Upper lobe of left lung (tissue), 6 donors: ENCODE data around the gene FRMPD4. TPM values are rescaled to one million over a fixed set of nuclear protein-coding genes. Genes with fewer than 3 reads are reported as not detected.

Experiments
- ATAC-seq, 2 donors: fragments of 200-7000 bp; cut with Tn5 transposase; one replicate each; pipeline ENCODE4 v1.9.1; 2022; ENCODE audit warnings: mild to moderate bottlenecking in 2 of 2, moderate library complexity in 2 of 2; ENCODE audit not compliant: low FRiP score in 2 of 2
- DNase-seq, 2 donors: peaks; one replicate each; pipeline ENCODE4 v3.0.0-alpha.2; 2019 to 2020
- H3K27ac ChIP-seq, 4 donors: fragments of 200-600 bp; sonication (generic); one replicate each; pipeline ENCODE4 v1.5.1; 2016 to 2019
- H3K27me3 ChIP-seq, 4 donors: fragments of 200-600 bp; sonication (generic); one replicate each; pipeline ENCODE4 v1.5.1; 2017 to 2019
- H3K36me3 ChIP-seq, 4 donors: fragments of 200-600 bp; sonication (generic); one replicate each; pipeline ENCODE4 v1.5.1; 2016 to 2019
- H3K4me1 ChIP-seq, 4 donors: fragments of 200-600 bp; sonication (generic); one replicate each; pipeline ENCODE4 v1.5.1; 2018 to 2019
- H3K4me3 ChIP-seq, 4 donors: fragments of 200-600 bp; sonication (generic); one replicate each; pipeline ENCODE4 v1.5.1; 2017 to 2019; ENCODE audit warnings: mild to moderate bottlenecking in 2 of 4, moderate library complexity in 1 of 4
- H3K9me3 ChIP-seq, 4 donors: fragments of 200-600 bp; sonication (generic); one replicate each; pipeline ENCODE4 v1.5.1; 2018 to 2019
- CTCF ChIP-seq, 6 experiments: fragments of 450-650 bp in 4 of 6; fragments of 200-600 bp in 2 of 6; sonication (generic) in 2 of 6; IDR thresholded peaks; one replicate each; pipeline ENCODE4 v1.5.1; 2016 to 2019; ENCODE audit warnings: antibody characterized with exemption in 6 of 6
- EP300 ChIP-seq, 4 donors: sonication (generic); formaldehyde crosslinking; IDR thresholded peaks; one replicate each; pipeline ENCODE4 v1.5.1; 2017; ENCODE audit warnings: antibody characterized with exemption in 4 of 4, control low read depth in 2 of 4
- POLR2A ChIP-seq, 4 donors: fragments of 450-650 bp; IDR thresholded peaks; one replicate each; pipeline ENCODE4 v1.5.1; 2016 to 2017; ENCODE audit warnings: antibody characterized with exemption in 4 of 4, mild to moderate bottlenecking in 2 of 4
- POLR2AphosphoS5 ChIP-seq, 2 donors: sonication (generic); formaldehyde crosslinking; IDR thresholded peaks; one replicate each; pipeline ENCODE4 v1.5.1; 2017; ENCODE audit warnings: antibody characterized with exemption in 2 of 2
- WGBS, 2 donors: methylation state at CpG; one replicate each; pipeline ENCODE4 v1.1.5; 2017 to 2018; 5-methylcytosine and 5-hydroxymethylcytosine counted together
- total RNA-seq, 6 donors: library from RNA; depleted of rRNA in 4 of 6; stranded (reverse); fragments of >200 nt in 4 of 6; gene quantifications; one replicate each; pipeline versions ENCODE4 v1.1.0 to v1.2.1, GENCODE V29; 2016 to 2021
- donor health status: DM: no; HTN: no; CAD: no; lungs with moderate emphysema.
- donor health status: DM: no; HTN: yes; CAD: no; lungs with severe emphysema.

Gene FRMPD4
- total RNA-seq, 6 donors from 2014 or later: 0.03 to 0.15 (median 0.10) TPM; not detected in 2

DNA sequence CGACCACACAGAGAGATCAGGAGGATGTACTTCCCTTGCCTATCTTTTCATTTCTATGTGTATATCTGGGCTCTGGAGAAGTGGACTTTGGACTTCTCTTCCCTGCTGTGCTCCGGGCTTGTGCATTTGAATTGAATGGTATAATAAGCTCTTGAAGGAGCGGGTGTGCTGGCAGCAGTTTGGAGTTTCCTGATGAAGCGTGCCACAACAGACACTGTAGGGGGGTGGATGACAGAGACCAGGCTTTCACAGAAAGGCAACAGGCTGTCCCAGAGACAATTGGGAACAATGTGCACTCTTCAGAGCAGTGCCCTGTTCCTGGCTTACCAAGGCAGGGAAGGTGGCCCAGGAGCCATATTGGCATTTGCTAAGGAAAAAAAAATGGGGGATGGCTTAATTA, 170.1 kb downstream of the FRMPD4 start:
- no peaks in the 10 kb centered on the region for H3K4me1 ChIP-seq
- WGBS, 2 donors: 71 to 80% methylated on average over 2 to 4 of the region's 4 CpGs
- H3K27ac ChIP-seq: no peak overlapping the region
- H3K4me3 ChIP-seq: no peak overlapping the region
- H3K27me3 ChIP-seq: no peaks in the 10 kb centered on the region
- H3K9me3 ChIP-seq: no peaks in the 10 kb centered on the region
- no peaks in the 10 kb centered on the region for H3K36me3 ChIP-seq
- TF ChIP-seq POLR2AphosphoS5 (IDR thresholded peaks at IDR 0.05) (no peak), EP300 (IDR thresholded peaks at IDR 0.05) (no peak), POLR2A (IDR thresholded peaks at IDR 0.05) (no peak), CTCF (IDR thresholded peaks at IDR 0.05) (no peak)
- ATAC-seq: no peak
- no peak for DNase-seq

DNA sequence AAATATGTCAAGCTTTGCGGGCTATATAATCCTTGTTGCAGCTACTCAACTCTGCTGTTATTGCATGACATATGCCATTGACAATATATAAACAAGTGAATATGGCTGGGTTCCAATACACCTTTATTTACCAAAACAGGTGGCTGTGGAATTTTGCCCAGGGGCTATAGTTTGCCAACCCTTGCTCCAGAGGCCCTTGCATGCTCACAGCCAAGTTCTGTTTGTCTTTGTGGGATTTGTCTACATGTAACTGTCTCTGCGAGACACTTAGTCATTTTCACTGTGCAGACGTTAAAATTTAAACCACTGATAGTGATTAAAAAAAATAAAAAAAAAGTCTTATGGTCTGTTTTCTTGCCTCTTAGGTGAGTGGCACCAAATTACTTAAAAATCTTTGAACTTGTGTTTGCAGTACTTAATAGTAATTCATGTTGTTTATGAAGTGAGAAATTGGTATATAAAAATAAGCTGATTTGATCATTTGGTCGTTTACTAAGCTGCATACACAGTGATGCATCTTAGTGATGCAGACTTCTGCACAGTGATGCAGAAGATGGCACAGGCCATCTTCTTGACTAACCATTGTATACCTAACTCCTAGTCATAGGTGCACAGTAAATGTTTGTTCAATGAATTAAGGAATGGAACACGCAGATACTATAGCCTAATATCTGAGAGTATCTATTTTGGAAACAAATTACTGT, 170.9 kb downstream of the FRMPD4 start:
- 55 to 78% methylated on average over 4 to 5 of the region's 5 CpGs for WGBS, 2 donors
- Histone ChIP-seq H3K4me1 (no peaks in the 10 kb centered on the region), H3K27ac (no peak overlapping the region), H3K9me3 (no peaks in the 10 kb centered on the region), H3K36me3 (no peaks in the 10 kb centered on the region), H3K4me3 (no peak overlapping the region), H3K27me3 (no peaks in the 10 kb centered on the region)
- TF ChIP-seq CTCF (IDR thresholded peaks at IDR 0.05) (no peak), POLR2A (IDR thresholded peaks at IDR 0.05) (no peak), EP300 (IDR thresholded peaks at IDR 0.05) (no peak), POLR2AphosphoS5 (IDR thresholded peaks at IDR 0.05) (no peak)
- no peak for DNase-seq
- ATAC-seq: no peak

DNA sequence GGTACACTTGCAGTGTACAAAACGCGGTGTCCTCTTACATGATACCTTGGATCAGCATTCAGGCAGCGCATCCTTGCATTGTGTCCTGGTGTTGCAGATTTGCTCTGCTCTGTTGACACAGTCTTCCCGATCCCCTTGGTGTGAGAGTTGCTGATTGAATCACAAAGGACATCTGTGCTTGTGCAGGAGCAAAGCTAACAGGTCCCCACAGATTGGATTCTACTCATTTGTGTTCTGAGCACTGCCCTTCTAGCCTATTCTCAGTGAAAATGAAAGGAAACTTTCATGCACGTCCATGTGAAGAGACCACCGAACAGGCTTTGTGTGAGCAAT, 171.4 kb downstream of the FRMPD4 start:
- DNase-seq (no peak), ATAC-seq (no peak)
- WGBS, 2 donors: 55 to 60% methylated on average over 2 to 6 of the region's 6 CpGs

DNA sequence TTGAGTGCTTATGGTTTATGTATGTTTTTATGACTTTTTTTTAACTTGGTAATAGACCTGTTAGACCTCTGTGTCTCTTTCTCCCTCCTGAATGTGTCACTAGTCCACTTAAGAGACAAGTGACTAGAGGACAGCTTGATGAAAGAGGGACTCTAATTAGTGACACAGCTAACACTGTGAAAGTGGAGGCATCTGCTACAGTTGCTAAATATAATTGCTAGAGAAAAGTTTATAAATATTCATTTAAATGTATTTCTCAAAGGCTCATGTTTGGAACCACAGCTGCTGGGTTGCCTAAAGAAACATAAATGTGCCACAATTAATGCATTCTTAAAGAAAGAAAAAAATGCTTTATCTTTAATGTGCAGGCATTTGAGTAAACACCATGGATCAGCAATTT, 176.4 kb downstream of the FRMPD4 start:
- H3K27me3 ChIP-seq: no peaks in the 10 kb centered on the region
- H3K27ac ChIP-seq: no peak overlapping the region
- TF ChIP-seq POLR2A (IDR thresholded peaks at IDR 0.05) (no peak), POLR2AphosphoS5 (IDR thresholded peaks at IDR 0.05) (no peak), CTCF (IDR thresholded peaks at IDR 0.05) (no peak), EP300 (IDR thresholded peaks at IDR 0.05) (no peak)
- ATAC-seq (no peak), DNase-seq (no peak)
- no peaks in the 10 kb centered on the region for H3K9me3 ChIP-seq
- no peaks in the 10 kb centered on the region for H3K4me1 ChIP-seq
- H3K36me3 ChIP-seq: no peaks in the 10 kb centered on the region
- no peak overlapping the region for H3K4me3 ChIP-seq

More for the DNA sequence above, 171.4 kb downstream of the FRMPD4 start:
- Histone ChIP-seq H3K27me3 (no peaks in the 10 kb centered on the region), H3K27ac (no peak overlapping the region), H3K36me3 (no peaks in the 10 kb centered on the region), H3K4me1 (no peaks in the 10 kb centered on the region), H3K4me3 (no peak overlapping the region), H3K9me3 (no peaks in the 10 kb centered on the region)
- no peak for TF ChIP-seq POLR2AphosphoS5 (IDR thresholded peaks at IDR 0.05)
- TF ChIP-seq POLR2A (IDR thresholded peaks at IDR 0.05): no peak
- TF ChIP-seq CTCF (IDR thresholded peaks at IDR 0.05): no peak
- TF ChIP-seq EP300 (IDR thresholded peaks at IDR 0.05): no peak

DNA sequence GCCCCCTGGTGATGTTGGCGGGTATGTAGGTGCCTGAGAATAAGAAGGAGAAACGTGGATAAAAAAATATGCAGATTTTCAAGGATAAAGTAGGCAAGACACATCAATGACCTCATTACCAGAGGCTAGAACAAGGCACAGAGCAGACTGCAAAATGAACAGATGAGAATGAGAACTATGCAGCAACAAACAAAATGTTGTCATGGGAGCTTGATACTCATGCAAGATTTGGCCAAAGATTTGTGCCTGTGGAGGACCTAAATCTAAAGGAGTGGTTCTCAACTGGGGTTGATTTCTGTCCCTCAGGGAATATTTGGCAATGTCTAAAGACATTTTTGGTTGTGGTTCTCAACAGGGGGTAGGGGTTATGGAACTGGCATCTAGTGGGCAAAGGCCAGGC, 177.3 kb downstream of the FRMPD4 start:
- DNase-seq (no peak), ATAC-seq (no peak)
- TF ChIP-seq POLR2AphosphoS5 (IDR thresholded peaks at IDR 0.05) (no peak), EP300 (IDR thresholded peaks at IDR 0.05) (no peak), CTCF (IDR thresholded peaks at IDR 0.05) (no peak), POLR2A (IDR thresholded peaks at IDR 0.05) (no peak)
- Histone ChIP-seq H3K4me3 (no peak overlapping the region), H3K4me1 (no peaks in the 10 kb centered on the region), H3K27ac (no peak overlapping the region), H3K9me3 (no peaks in the 10 kb centered on the region), H3K36me3 (no peaks in the 10 kb centered on the region), H3K27me3 (no peaks in the 10 kb centered on the region)
- WGBS, 2 donors: 67% methylated on average over 2 of the region's 2 CpGs
